ENCODE measurements around the gene LMO7.

GRCh38 chr13:75812751-75813181, 176.6 kb downstream of the LMO7 start:
- no peak for TF ChIP-seq RFX5 (IDR thresholded peaks at IDR 0.05; ENCODE audit: borderline replicate concordance, low read depth, low read length)
- TF ChIP-seq TAF7 (optimal IDR thresholded peaks at IDR 0.05; ENCODE audit: borderline replicate concordance, low read depth, low read length), result no peak
- TF ChIP-seq SRF (IDR thresholded peaks at IDR 0.05; ENCODE audit: low read depth, low read length), result no peak
- no peak for TF ChIP-seq JUND (IDR thresholded peaks at IDR 0.05; ENCODE audit: low read length)
- no peak for TF ChIP-seq BRCA1 (IDR thresholded peaks at IDR 0.05; ENCODE audit: low read depth, low read length)
- TF ChIP-seq SP4 (IDR thresholded peaks at IDR 0.05; ENCODE audit: low read length), result no peak
- no peak for TF ChIP-seq POLR2A (IDR thresholded peaks at IDR 0.05; ENCODE audit: control extremely low read depth in 1 of 2, low read depth in 2 of 2, low read length in 2 of 2)
